H9 (cell line): Measurements from ENCODE around the gene NKAIN2. TPM values are rescaled to one million over a fixed set of nuclear protein-coding genes. Genes with fewer than 3 reads are reported as not detected.

Experiments used
- DNase-seq: peaks from one replicate; pipeline ENCODE4 v3.0.0-alpha.2; 2017
- H2AFZ ChIP-seq: one replicate; pipeline ENCODE4 v1.6.1; 2013; ENCODE audit warnings: mild to moderate bottlenecking, low read length, control low read depth, moderate library complexity
- H2AK5ac ChIP-seq: 2 replicates; pipeline ENCODE4 v1.6.1; 2013; ENCODE audit warnings: low read length, control low read depth, mixed read lengths; ENCODE audit not compliant: insufficient read length
- H2BK120ac ChIP-seq: one replicate; pipeline ENCODE4 v1.6.1; 2013; ENCODE audit warnings: low read depth, mild to moderate bottlenecking, low read length, control low read depth, inconsistent platforms; ENCODE audit not compliant: poor library complexity, severe bottlenecking
- H2BK12ac ChIP-seq: 2 replicates; pipeline ENCODE4 v1.6.1; 2013; ENCODE audit warnings: low read length, control low read depth, mixed read lengths, low read depth; ENCODE audit not compliant: insufficient read length
- H2BK15ac ChIP-seq: 2 replicates; pipeline ENCODE4 v1.6.1; 2013; ENCODE audit warnings: low read depth, low read length, control low read depth
- H2BK20ac ChIP-seq: one replicate; pipeline ENCODE4 v1.6.1; 2013; ENCODE audit warnings: low read depth, mild to moderate bottlenecking, low read length, control low read depth, inconsistent platforms; ENCODE audit not compliant: poor library complexity, severe bottlenecking
- H2BK5ac ChIP-seq: 2 replicates; pipeline ENCODE4 v1.6.1; 2013; ENCODE audit warnings: low read length, control low read depth, mixed read lengths; ENCODE audit not compliant: insufficient read length
- H3K14ac ChIP-seq: 2 replicates; pipeline ENCODE4 v1.6.1; 2013; ENCODE audit warnings: low read length, control low read depth; ENCODE audit not compliant: insufficient read depth
- H3K18ac ChIP-seq: 2 replicates; pipeline ENCODE4 v1.6.1; 2013; ENCODE audit warnings: low read depth, mild to moderate bottlenecking, mixed read lengths, low read length, control low read depth; ENCODE audit not compliant: insufficient read length
- H3K23ac ChIP-seq: 2 replicates; pipeline ENCODE4 v1.6.1; 2013; ENCODE audit warnings: low read length, control low read depth, mixed read lengths, low read depth; ENCODE audit not compliant: insufficient read length
- H3K23me2 ChIP-seq: 2 replicates; pipeline ENCODE4 v1.6.1; 2013; ENCODE audit warnings: low read depth, mild to moderate bottlenecking, mixed read lengths, low read length, control low read depth; ENCODE audit not compliant: insufficient read length, poor library complexity, severe bottlenecking
- H3K27ac ChIP-seq: 2 replicates; pipeline ENCODE4 v1.5.1; 2013; ENCODE audit warnings: low read length, control low read depth, mixed read lengths, low read depth; ENCODE audit not compliant: insufficient read length
- H3K27me3 ChIP-seq: 2 replicates; pipeline ENCODE4 v1.6.1; 2013; ENCODE audit warnings: low read length, control low read depth, inconsistent platforms; ENCODE audit not compliant: insufficient read depth
- H3K4ac ChIP-seq: 2 replicates; pipeline ENCODE4 v1.6.1; 2013; ENCODE audit warnings: low read depth, mild to moderate bottlenecking, control low read depth, inconsistent platforms, low read length, moderate library complexity
- H3K4me1 ChIP-seq: 2 replicates; pipeline ENCODE4 v1.6.1; 2013; ENCODE audit warnings: low read length, control low read depth, inconsistent platforms; ENCODE audit not compliant: insufficient read depth
- H3K4me2 ChIP-seq: 2 replicates; pipeline ENCODE4 v1.6.1; 2013; ENCODE audit warnings: low read length, control low read depth, mixed read lengths; ENCODE audit not compliant: insufficient read length, insufficient read depth
- H3K56ac ChIP-seq: 2 replicates; pipeline ENCODE4 v1.6.1; 2013; ENCODE audit warnings: low read depth, mild to moderate bottlenecking, mixed read lengths, low read length, control low read depth; ENCODE audit not compliant: insufficient read length
- H3K79me1 ChIP-seq: 2 replicates; pipeline ENCODE4 v1.6.1; 2013; ENCODE audit warnings: low read depth, mild to moderate bottlenecking, moderate library complexity, low read length, control low read depth, inconsistent platforms; ENCODE audit not compliant: insufficient read depth, poor library complexity, severe bottlenecking
- H3K79me2 ChIP-seq: 2 replicates; pipeline ENCODE4 v1.6.1; 2013; ENCODE audit warnings: low read length, control low read depth, inconsistent platforms; ENCODE audit not compliant: insufficient read depth
- H3K9ac ChIP-seq: 2 replicates; pipeline ENCODE4 v1.6.1; 2013; ENCODE audit warnings: low read length, control low read depth, mixed read lengths; ENCODE audit not compliant: insufficient read length; ENCODE audit errors: extremely low read depth
- H3K9me3 ChIP-seq: one replicate; pipeline ENCODE4 v1.6.1; 2013; ENCODE audit warnings: low read depth, low read length, inconsistent platforms; ENCODE audit not compliant: control insufficient read depth
- H3T11ph ChIP-seq: one replicate; pipeline ENCODE4 v1.6.1; 2013; ENCODE audit warnings: mild to moderate bottlenecking, low read length, control low read depth, inconsistent platforms
- H4K20me1 ChIP-seq: one replicate; pipeline ENCODE4 v1.6.1; 2013; ENCODE audit not compliant: control insufficient read depth, insufficient read length, insufficient read depth
- H4K5ac ChIP-seq: 2 replicates; pipeline ENCODE4 v1.6.1; 2013; ENCODE audit warnings: low read depth, mild to moderate bottlenecking, mixed read lengths, low read length, control low read depth; ENCODE audit not compliant: insufficient read length
- H4K8ac ChIP-seq: replicated peaks from 2 replicates; pipeline ENCODE4 v1.6.1; 2013; ENCODE audit warnings: low read length, control low read depth, mixed read lengths, low read depth; ENCODE audit not compliant: insufficient read length
- H4K91ac ChIP-seq: 2 replicates; pipeline ENCODE4 v1.6.1; 2013; ENCODE audit warnings: low read depth, mild to moderate bottlenecking, moderate library complexity, mixed read lengths, low read length, control low read depth; ENCODE audit not compliant: insufficient read length
- H3K27ac Mint-ChIP-seq, 3 experiments: 2 replicates in 2 of 3; 3 replicates in 1 of 3; pipeline ENCODE4 v1.8.0; 2020 to 2021; ENCODE audit warnings: mixed read lengths in 3 of 3, mild to moderate bottlenecking in 1 of 3, moderate library complexity in 1 of 3
- H3K27me3 Mint-ChIP-seq: 2 replicates; pipeline ENCODE4 v1.8.0; 2021; ENCODE audit warnings: low read depth, mild to moderate bottlenecking, moderate library complexity, mixed read lengths
- H3K36me3 Mint-ChIP-seq, 3 experiments: 2 replicates in 2 of 3; 3 replicates in 1 of 3; pipeline ENCODE4 v1.8.0; 2020 to 2021; ENCODE audit warnings: low read depth in 3 of 3, mixed read lengths in 3 of 3; ENCODE audit not compliant: insufficient read depth in 1 of 3
- H3K4me1 Mint-ChIP-seq, 2 experiments: 2 replicates each; pipeline ENCODE4 v1.8.0; 2020; ENCODE audit warnings: mixed read lengths in 2 of 2
- H3K4me3 Mint-ChIP-seq, 2 experiments: 2 replicates in 1 of 2; 3 replicates in 1 of 2; pipeline ENCODE4 v1.8.0; 2020 to 2021; ENCODE audit warnings: mild to moderate bottlenecking in 2 of 2, mixed read lengths in 2 of 2, moderate library complexity in 1 of 2
- H3K9me3 Mint-ChIP-seq, 2 experiments: 2 replicates in 1 of 2; 3 replicates in 1 of 2; pipeline ENCODE4 v1.8.0; 2020; ENCODE audit warnings: mild to moderate bottlenecking in 2 of 2, mixed read lengths in 2 of 2, moderate library complexity in 1 of 2
- WGBS: extraction: QIAGEN DNeasy Blood & Tissue Kit; methylation state at CpG from one replicate; pipeline ENCODE4 v1.1.7; 2013; ENCODE audit warnings: missing lambda C conversion rate, low lambda C conversion rate, mixed read lengths; ENCODE audit not compliant: insufficient read length; ENCODE audit errors: extremely low coverage; 5-methylcytosine and 5-hydroxymethylcytosine counted together
- total RNA-seq: library from RNA; stranded (reverse); gene quantifications from 2 replicates; pipeline ENCODE4 v1.2.1, GENCODE V29; 2021
- TF ChIP-seq, protein P1 (sequence below): fragments of 200-600 bp; sonication (generic); conservative IDR thresholded peaks from 3 replicates; pipeline ENCODE4 v1.8.0; 2021; ENCODE audit warnings: antibody characterized with exemption, mild to moderate bottlenecking

The NKAIN2 gene
- total RNA-seq, 1 experiment from 2014 or later, result 0.17 TPM

- H3K18ac ChIP-seq, result no peak overlapping the region
- H2AFZ ChIP-seq, result no peak overlapping the region
- no peaks in the 10 kb centered on the region for H3K79me1 ChIP-seq
- H4K91ac ChIP-seq, result no peak overlapping the region
- H3K79me2 ChIP-seq, result no peaks in the 10 kb centered on the region
- H2BK15ac ChIP-seq, result no peak overlapping the region
- Mint-ChIP-seq H3K27me3 (no peaks in the 10 kb centered on the region), H3K4me3 (no peak overlapping the region), H3K4me1 (no peaks in the 10 kb centered on the region), H3K36me3 (no peaks in the 10 kb centered on the region), H3K27ac (no peak overlapping the region), H3K9me3 (no peaks in the 10 kb centered on the region)
- H3K4ac ChIP-seq, result no peak overlapping the region
- no peaks in the 10 kb centered on the region for H3K27me3 ChIP-seq
- H3K14ac ChIP-seq, result no peak overlapping the region
- H4K5ac ChIP-seq, result no peak overlapping the region
- H2BK20ac ChIP-seq, result no peak overlapping the region
- H3K27ac ChIP-seq, result no peak overlapping the region
- no peak overlapping the region for H2AK5ac ChIP-seq
- WGBS, result no CpG with 5 or more reads among the region's 7 CpGs
- no peaks in the 10 kb centered on the region for H3K23me2 ChIP-seq
- no peak overlapping the region for H2BK12ac ChIP-seq
- H2BK120ac ChIP-seq, result no peak overlapping the region
- no peak overlapping the region for H4K8ac ChIP-seq
- H3K23ac ChIP-seq, result no peak overlapping the region
- no peak overlapping the region for H3T11ph ChIP-seq
- H3K4me1 ChIP-seq, result no peaks in the 10 kb centered on the region
- no peaks in the 10 kb centered on the region for H3K9me3 ChIP-seq
- H3K9ac ChIP-seq, result no peak overlapping the region
- no peak for DNase-seq
- H3K4me2 ChIP-seq, result no peak overlapping the region
- TF ChIP-seq, protein P1, sequence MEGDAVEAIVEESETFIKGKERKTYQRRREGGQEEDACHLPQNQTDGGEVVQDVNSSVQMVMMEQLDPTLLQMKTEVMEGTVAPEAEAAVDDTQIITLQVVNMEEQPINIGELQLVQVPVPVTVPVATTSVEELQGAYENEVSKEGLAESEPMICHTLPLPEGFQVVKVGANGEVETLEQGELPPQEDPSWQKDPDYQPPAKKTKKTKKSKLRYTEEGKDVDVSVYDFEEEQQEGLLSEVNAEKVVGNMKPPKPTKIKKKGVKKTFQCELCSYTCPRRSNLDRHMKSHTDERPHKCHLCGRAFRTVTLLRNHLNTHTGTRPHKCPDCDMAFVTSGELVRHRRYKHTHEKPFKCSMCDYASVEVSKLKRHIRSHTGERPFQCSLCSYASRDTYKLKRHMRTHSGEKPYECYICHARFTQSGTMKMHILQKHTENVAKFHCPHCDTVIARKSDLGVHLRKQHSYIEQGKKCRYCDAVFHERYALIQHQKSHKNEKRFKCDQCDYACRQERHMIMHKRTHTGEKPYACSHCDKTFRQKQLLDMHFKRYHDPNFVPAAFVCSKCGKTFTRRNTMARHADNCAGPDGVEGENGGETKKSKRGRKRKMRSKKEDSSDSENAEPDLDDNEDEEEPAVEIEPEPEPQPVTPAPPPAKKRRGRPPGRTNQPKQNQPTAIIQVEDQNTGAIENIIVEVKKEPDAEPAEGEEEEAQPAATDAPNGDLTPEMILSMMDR, result no peak
- H4K20me1 ChIP-seq, result no peaks in the 10 kb centered on the region
- H2BK5ac ChIP-seq, result no peak overlapping the region
- no peak overlapping the region for H3K56ac ChIP-seq
Measured at GRCh38 chr6:124430740-124431318, 627.2 kb downstream of the NKAIN2 start.
